Uterus (tissue), 2 donors: Measurements from ENCODE around the gene EVPLL.
"Not testable (repeated sequence)": the region's sequence is repeated elsewhere in the genome, so short reads cannot be mapped to it uniquely, and the experiment has no call there.

ENCODE experiments used
- CTCF ChIP-seq, 4 experiments: fragments of 200-600 bp in 2 of 4; fragments of 450-650 bp in 2 of 4; sonication (generic) in 2 of 4; IDR thresholded peaks; one replicate each; pipeline ENCODE4 v1.5.1; 2016 to 2019; ENCODE audit warnings: antibody characterized with exemption in 4 of 4, mild to moderate bottlenecking in 2 of 4, moderate library complexity in 1 of 4
- POLR2A ChIP-seq, 2 donors: fragments of 450-650 bp; IDR thresholded peaks; one replicate each; pipeline ENCODE4 v1.6.1; 2016; ENCODE audit warnings: antibody characterized with exemption in 2 of 2, mild to moderate bottlenecking in 1 of 2, moderate library complexity in 1 of 2

DNA sequence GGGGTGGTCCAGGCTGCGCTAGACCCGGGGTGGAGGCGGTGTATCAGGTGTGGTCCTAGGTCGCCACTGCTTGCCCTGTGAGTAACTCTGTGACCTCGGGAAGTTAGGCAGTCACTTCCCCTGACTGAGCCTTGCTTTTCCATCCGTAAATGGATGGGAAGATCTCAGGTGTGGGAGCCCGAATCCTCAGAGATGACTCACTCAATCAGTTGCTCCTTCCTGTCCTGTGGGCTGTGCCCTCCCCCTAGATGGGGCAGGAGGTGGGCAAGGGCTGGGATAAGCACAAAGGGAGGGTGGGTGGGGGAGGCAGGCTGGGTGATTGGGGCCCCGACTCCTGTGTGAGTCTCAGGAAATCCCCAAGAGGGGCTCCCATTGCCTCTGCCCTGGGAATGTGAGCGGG lies 54.6 kb downstream of the EVPLL start:
- not testable (repeated sequence) for TF ChIP-seq CTCF, POLR2A (IDR thresholded peaks at IDR 0.05)
